Measurements from ENCODE around the gene GYS1. TPM values are rescaled to one million over a fixed set of nuclear protein-coding genes. Genes with fewer than 3 reads are reported as not detected.
A peak's percentile ranks its signal among the peaks of the same experiment; 100 is the strongest.
"Not testable (repeated sequence)": the region's sequence is repeated elsewhere in the genome, so short reads cannot be mapped to it uniquely, and the experiment has no call there.

GYS1 gene
- polyA plus RNA-seq, 3 donors, result 40.6 to 55.4 (median 40.7) TPM

DNA sequence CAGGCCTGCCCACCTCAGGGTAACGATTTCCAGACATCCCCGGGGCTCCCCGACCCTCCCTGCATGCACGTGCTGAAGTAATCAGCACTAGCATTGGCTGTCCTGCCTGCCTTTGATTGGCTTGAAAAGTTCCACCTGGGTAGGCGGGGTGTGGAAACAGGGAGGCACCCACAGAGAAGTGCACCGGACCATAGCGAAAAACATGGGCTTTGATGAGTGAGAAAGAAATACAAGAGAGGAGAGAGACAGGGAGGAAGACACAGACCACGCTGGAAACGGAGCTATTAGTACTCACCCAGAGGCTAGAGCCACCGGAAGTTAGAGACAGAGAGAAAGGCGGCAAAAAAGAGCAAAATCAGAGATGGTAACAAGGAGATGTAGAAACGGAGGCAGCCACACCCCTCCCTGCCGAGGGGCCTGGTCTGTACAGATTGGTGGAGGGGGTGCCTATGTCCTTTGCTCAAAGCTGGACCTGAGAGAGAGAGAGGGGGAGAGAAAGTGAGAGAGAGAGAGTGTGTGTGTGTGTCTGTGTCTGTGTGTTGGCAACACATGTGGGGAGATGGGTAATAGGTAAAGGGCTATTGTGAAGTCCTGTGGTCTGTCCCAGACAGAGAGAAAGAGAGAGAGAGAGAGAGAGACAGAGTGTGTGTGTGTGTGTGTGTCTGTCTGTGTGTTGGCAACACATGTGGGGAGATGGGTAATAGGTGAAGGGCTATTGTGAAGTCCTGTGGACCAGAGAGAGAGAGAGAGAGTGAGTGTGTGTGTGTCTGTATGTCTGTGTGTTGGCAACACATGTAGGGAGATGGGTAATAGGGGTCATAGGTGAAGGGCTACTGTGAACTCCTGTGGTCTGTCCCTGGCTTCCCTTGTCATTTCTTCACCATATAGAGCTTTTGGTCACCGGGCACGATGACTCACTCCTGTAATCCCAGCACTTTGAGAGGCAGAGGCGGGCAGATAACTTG lies 28.1 kb upstream of the GYS1 start:
- no peak for DNase-seq (ENCODE audit: extremely low read depth in 1 of 11, low read depth in 9 of 11, low spot score in 4 of 11)

DNA sequence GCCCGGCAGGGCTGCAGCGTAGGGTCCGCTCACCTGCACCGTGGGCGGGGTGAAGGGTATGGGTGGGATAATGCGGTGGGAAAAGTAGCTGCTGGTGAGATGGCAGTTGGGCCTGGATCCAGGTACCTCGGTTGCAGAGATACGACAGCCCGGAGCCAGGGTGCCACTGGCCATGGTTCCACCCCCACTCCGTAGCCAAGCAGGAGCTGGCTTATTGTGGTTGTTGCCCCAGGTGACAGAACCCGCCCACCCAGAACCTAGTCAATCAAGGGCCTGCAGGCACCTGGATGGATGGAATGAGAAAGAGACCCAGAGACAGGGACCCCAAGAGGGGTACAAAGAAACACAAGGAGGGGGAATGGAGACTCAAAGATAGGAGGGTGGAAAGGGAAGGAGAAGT lies 27.2 kb upstream of the GYS1 start:
- DNase-seq (ENCODE audit: extremely low read depth in 1 of 11, low read depth in 9 of 11, low spot score in 4 of 11), result no peak

DNA sequence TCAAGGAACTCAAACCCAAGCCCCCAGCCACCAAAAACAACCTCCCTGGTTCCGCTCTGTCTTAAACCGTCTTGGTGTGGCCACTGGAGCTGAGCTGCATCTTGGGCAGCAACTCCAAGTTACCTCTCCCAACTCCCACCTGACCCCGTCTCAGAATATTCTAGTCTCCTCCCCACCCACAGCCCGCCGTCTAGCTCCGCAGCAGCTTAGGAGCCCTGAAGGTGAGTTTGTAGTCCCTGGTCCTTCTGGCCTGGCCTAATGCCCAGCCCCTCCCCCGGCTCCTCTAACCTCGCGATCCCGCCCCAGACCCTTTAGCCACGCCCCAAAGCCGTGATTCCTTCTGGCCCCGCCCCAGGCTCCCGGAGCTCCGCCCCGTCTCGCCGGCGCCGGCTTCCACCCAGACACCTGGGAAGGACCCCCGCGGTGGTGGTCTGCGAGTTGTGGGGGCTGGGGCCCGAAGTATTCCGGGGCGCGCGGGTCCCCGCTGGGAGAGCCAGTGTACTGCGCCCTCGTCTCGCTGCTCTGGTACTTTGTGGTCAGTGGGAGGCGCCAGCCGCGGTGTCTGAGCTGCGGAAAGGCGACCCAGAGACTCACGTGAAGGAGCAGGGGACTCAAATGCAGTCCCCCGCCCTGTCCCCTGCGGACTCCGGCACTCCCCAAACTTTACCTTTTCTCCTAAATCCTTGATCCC lies 26.3 kb upstream of the GYS1 start:
- peak in 3 of 11 donors; percentile 22 to 54 (median 48) for DNase-seq (ENCODE audit: extremely low read depth in 1 of 11, low read depth in 9 of 11, low spot score in 4 of 11)

DNA sequence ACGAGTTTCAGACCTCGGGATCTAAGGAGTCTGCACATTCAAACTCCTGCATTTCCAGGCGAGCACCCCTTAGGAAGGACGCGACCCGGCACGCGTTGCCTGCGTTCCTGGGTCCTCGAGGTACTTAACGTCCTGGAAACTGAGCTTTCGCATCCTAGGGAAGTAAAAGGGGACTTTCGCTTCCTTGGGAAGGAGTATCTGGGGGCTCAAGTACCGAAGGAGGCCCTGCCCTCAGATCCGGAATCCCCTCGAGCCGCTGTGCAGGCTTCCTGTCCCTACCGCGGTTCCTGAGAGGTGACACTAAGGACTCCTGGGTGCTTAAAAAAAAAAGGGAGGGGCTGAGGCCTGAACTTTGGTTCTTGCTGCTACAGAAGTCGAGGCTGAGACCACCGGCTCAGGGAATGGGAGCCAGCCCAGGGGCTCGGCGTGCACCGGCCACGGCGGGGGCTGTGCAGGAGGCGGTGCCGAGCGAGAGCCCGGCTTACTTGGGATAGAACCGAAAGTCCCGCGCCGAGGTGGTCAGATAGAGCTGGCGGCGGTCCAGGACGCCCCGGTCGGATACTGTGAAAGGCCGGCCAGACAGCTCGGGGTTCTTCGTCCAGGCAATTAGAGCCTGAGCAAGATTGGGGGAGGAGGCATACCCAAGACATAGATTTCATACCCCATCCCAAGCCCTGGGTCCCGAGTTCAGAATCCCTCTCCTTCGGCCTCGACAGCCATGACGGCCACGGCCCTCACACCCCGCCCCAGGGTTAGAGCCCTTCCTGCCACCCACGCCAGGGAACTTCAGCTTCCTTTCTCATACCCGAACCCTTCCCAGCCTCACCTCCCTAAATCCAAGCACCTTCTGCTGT lies 25.5 kb upstream of the GYS1 start:
- DNase-seq (ENCODE audit: extremely low read depth in 1 of 11, low read depth in 9 of 11, low spot score in 4 of 11), result not testable (repeated sequence)

DNA sequence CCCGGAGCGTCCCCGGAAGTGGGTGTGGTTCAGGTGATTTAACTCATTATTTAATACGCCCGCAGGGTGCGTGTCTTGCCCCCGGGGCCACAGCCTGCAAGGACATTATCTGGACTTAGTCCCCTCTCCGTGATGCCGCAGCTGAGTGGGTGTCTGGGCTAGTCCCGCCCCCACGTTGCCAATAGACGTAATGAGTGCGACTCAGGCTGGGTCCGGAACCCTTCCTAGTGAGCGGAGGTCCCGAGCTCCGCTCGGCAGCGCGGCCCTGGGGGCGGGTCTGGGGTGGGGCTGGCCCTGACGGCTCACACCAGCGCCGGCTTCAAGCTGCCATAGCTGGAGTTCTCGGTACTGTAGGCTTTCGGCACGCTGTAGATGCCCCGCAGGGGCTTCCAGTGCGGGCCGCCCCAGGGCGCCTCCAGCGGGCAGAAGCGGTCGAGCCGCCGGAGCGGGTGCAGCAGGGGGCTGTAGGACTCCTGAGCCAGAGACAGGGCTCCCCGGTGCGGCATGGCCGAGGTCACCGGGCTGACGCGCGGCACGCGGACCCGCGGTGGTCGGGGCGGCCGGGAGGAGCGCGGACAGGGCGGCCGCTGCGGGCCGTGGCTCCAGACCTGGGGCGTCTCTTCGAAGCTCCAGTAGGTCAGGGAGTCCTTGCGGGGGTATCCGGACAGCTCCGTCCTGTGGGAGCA lies 24.7 kb upstream of the GYS1 start:
- DNase-seq (ENCODE audit: extremely low read depth in 1 of 11, low read depth in 9 of 11, low spot score in 4 of 11), result peak in 1 of 11 donors; percentile 17

DNA sequence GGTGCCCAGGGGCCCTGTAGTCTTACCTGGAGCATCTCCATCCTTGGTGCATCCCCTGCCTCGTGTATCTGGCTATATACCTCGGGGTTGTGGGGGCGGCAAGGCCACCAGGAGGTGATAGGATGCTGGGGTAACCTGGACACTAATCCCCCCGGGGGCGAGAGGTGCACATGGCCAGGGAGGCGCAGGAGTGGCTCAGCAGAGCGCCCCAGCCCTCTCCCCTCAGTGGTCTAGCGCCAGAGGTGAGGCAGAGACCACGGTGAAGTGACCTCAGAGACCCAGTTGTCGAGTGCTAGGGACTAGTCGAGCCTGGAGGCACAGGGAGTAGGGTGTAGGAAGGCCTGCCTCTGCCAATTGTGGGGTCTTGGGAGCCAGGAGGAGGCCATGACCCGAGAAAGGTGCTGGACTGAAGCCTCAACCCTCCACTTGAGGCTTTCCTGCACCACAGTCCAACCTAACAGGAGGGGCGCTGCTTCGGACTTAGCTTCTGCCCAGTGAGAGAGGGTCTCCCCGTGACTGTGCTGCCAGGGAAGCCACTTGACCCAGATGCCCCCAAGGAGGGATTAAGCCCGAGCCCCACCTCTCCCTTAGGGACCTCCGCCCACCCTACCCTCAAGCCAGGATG lies 24.0 kb upstream of the GYS1 start, which contains the start of gene LHB:
Gene LHB, minus strand, starts transcription at position 51 of the 625 bp plus-strand sequence. Its CDS starts 10 bp downstream, at position 41.
- DNase-seq (ENCODE audit: extremely low read depth in 1 of 11, low read depth in 9 of 11, low spot score in 4 of 11), result no peak

DNA sequence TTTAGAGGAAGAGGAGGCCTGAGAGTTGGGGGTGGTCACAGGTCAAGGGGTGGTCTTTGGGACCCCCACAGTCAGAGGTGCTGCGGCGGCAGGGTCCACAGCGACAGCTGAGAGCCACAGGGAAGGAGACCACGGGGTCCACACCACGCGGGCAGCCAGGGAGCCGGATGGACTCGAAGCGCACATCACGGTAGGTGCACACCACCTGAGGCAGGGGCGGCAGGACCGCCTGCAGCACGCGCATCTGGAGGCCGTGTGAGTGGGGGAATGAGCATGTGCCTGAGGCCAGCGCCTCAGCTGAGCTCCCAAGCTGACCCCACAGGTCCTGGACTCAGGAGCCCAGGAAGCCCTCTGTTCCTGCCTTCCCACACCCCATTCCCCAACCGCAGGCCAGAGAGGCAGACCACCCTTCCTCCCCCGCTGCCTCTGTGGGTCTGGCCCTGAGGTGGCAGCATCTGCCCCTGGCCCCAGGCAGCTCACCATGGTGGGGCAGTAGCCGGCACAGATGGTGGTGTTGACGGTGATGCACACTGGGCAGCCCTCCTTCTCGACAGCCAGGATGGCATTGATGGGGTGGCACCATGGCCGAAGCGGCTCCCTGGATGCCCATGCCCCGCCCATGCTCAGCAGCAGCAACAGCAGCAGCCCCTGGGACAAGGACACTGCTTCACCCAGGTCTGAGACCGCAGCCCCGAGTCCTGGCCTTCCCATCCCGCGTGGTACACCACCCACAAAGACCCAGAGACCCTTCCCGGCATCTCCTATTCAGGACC lies 23.1 kb upstream of the GYS1 start:
- no peak for DNase-seq (ENCODE audit: extremely low read depth in 1 of 11, low read depth in 9 of 11, low spot score in 4 of 11)

DNA sequence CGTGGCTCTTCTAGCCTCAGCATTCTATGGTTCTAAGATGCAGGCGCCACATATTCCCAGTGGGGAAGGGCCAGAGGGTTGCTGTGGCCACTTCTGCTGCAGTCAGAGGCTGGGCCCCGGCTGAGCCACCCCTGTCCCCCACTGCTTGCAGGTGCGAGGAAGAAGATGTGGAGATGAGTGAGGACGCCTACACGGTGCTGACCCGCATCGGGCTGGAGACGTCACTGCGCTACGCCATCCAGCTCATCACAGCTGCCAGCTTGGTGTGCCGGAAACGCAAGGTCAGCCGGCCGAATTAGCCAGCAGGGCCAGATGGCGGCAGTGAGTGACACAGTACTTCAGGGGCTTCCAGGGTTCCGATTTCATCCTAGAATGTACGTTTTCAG lies 21.8 kb upstream of the GYS1 start:
- no peak for DNase-seq (ENCODE audit: extremely low read depth in 1 of 11, low read depth in 9 of 11, low spot score in 4 of 11)

DNA sequence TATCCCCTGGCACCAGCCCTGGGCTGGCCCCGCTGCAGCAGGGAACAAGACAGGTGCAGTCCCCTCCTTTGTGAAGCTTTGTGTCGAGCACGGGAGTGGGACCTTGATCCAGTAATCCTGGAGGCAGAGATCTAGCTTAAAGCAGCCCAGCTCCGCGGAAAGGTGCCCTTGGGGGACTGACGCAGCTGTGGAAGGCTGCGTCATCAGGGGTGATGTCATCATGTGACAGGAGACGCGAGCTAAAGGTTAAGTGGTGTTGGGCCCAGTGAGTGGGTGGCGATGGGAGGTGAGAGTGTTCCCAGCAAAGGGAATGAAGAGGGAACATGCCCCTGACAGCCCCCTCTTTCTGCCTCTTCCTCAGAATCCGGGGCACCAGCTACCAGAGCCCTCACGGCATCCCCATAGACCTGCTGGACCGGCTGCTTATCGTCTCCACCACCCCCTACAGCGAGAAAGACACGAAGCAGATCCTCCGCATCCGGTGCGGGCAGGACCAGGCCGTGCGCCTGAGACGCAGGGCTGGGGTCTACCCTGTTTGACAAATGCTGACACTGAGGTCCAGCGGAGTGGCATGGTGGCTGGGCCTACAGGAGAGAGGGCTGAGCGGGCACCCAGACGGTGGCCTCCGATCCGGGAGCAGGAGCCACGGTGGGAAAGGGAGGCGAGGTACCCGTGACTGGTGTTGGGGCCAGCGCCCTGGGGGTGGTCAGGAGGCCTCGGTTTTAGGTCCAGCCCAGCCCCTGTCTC lies 21.2 kb upstream of the GYS1 start:
- no peak for DNase-seq (ENCODE audit: extremely low read depth in 1 of 11, low read depth in 9 of 11, low spot score in 4 of 11)

DNA sequence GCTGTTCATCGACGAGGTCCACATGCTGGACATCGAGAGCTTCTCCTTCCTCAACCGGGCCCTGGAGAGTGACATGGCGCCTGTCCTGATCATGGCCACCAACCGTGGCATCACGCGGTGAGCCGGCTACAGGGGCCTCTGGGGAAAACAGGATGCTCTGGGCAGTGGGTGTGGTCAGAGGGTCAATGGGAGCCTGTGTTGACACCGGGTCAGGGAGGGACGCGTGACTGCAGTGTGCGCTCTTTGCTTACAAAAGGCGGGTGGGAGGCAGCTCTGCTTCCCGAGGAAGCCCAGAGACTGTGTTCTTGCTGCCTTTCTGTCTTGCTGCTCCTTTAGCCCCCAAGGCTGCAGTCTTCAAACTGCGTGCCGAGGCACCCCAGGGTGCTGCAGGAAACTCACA lies 18.1 kb upstream of the GYS1 start:
- DNase-seq (ENCODE audit: extremely low read depth in 1 of 11, low read depth in 9 of 11, low spot score in 4 of 11), result no peak

DNA sequence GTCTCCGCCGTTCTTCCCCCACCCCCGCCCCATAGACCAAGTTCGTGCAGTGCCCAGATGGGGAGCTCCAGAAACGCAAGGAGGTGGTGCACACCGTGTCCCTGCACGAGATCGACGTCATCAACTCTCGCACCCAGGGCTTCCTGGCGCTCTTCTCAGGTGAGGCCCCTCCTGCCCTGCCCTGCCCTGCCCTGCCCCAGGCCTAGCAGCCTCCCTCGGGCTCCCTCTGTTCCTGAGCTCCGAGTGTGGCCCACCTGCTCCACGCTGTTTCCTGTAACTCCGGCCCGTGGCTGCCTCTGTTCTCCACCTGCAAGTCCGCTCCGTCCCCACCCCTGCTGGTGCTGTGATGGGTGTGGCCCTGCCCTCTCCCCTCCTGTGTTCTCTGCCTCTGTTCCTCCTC lies 17.3 kb upstream of the GYS1 start:
- no peak for DNase-seq (ENCODE audit: extremely low read depth in 1 of 11, low read depth in 9 of 11, low spot score in 4 of 11)

DNA sequence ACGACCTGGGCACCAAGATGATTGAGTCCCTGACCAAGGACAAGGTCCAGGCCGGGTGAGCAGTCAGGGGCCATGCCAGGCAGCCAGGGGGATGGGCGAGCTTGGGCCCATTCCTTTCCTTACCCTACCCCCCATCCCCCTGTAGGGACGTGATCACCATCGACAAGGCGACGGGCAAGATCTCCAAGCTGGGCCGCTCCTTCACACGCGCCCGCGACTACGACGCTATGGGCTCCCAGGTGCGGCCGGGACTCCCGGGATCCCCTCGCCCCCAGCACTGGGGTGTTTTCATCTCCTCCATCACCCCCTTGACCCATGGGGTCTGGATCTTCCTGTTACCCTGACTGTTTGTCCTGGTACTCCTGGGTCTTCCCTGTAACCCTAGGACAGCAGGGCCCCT lies 16.7 kb upstream of the GYS1 start:
- no peak for DNase-seq (ENCODE audit: extremely low read depth in 1 of 11, low read depth in 9 of 11, low spot score in 4 of 11)

DNA sequence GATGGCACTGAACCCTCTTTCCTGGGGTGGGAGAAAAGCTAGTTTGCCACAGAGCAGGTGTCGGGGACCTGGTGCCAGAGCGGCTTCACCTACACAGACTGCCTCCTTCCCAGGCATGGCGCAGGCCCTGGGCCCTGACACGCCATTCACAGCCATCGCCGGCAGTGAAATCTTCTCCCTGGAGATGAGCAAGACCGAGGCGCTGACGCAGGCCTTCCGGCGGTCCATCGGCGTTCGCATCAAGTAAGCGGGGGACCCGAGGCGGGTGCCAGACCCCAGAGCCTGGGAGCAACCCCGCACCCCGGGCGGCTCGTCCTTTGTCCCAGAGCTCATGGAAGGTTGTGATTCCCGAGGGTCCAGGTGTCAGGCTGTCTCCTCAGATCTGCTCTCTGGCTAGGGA lies 13.8 kb upstream of the GYS1 start:
- no peak for DNase-seq (ENCODE audit: extremely low read depth in 1 of 11, low read depth in 9 of 11, low spot score in 4 of 11)

DNA sequence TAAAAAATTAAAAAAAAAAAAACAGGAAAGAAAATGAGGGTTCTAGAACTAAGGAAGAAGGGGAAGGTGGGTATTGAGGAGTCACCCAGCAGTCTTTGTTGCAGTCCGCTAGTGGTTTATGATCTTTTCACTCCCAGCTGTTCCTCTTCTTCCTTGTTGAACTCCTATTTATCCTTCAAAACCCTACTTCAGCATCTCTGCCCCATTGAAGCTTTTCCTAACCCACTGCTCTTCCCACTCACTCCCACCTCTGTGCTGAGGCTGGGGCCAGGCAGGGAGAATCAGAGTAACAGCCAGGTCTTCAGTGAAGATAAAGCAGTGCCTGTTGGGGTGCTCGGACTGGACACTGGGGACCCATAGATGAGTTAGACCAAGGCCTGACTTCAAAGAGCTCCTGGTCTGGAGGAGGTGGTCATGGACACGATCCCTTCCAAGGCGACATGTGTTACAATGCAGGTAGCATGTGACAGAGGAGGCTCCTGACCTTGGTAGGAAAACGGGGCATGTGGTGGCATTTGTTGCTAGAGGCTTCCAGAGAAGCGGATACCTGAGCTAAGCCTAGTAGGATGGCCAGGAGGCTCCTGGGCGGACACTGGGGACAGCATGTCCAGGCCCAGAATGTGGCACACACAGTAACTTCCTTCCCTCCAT lies 12.0 kb upstream of the GYS1 start:
- no peak for DNase-seq (ENCODE audit: extremely low read depth in 1 of 11, low read depth in 9 of 11, low spot score in 4 of 11)

DNA sequence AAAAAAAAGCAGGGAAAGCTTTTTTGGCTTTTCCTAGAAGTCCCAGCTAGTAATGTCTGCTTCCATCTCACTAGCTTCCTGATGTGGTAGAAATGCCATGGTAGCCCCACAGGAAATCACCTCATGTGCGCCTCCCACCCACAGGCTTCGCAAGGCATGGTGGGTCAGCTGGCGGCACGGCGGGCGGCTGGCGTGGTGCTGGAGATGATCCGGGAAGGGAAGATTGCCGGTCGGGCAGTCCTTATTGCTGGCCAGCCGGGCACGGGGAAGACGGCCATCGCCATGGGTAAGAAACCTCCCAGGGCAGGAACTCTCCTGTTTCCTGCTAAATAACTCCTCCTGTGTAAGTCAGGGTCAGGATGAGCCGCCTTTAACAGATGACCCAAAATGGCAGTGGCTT lies 11.0 kb upstream of the GYS1 start:
- DNase-seq (ENCODE audit: extremely low read depth in 1 of 11, low read depth in 9 of 11, low spot score in 4 of 11), result no peak

DNA sequence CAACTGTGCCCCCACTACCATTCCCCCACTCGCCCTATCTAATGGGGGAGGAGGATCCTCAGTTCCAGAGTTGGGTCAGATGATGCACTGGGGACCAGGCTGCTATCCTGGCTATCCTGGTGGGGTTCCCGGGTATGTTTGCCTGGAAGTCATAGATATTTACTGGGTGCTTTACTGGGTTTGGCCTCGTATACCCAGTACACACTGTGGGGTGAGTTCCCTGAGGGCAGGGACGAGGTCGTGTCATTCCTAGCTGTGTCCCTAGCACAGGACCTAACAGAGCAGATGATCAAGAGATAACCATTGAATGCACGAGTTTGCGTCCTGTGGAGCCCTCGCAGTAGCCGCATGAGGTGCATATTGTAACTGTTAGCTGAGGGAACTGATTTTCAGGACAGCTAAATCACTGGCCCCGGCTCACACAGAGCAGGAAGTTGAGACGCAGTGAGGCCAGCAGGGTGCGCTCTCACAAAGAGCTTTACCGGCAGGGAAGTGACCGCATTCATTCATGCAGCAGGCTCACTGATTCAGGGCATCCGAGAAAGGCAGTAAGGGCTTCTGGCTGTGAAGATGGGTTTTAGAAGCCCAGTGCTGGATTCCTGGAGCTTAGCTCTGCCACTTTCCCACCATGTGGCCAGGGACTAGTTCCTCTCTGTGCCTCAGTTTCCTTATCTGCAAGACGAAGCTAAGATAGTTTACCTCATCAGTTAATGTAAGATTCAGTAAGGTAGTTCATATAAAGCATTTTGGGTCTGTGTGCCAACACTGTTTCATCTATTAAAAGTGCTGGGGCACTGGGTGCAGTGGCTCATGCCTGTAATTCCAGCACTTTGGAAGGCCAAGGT lies 6.6 kb upstream of the GYS1 start:
- peak in 1 of 11 donors; percentile 52 for DNase-seq (ENCODE audit: extremely low read depth in 1 of 11, low read depth in 9 of 11, low spot score in 4 of 11)

Measured in renal cortex interstitium (tissue), 11 donors.